Ovary (tissue), 9 donors: Measurements from ENCODE around the gene SLC6A6. TPM values are rescaled to one million over a fixed set of nuclear protein-coding genes. Genes with fewer than 3 reads are reported as not detected.

ENCODE experiments used
- DNase-seq, 5 donors: peaks; one replicate each; pipeline ENCODE4 v3.0.0-alpha.2; 2019 to 2020
- H3K27ac ChIP-seq, 2 donors: fragments of 200-600 bp; one replicate each; pipeline versions ENCODE4 v1.5.1 to v1.8.0; 2019 to 2022
- H3K27me3 ChIP-seq: fragments of 200-600 bp; one replicate; pipeline ENCODE4 v1.8.0; 2022
- H3K36me3 ChIP-seq: fragments of 200-600 bp; sonication (generic); one replicate; pipeline ENCODE4 v1.5.1; 2019
- H3K4me1 ChIP-seq: one replicate; pipeline ENCODE4 v1.8.1; 2013; ENCODE audit warnings: mild to moderate bottlenecking, moderate library complexity; ENCODE audit not compliant: insufficient read depth
- H3K4me3 ChIP-seq: fragments of 200-600 bp; sonication (generic); one replicate; pipeline ENCODE4 v1.5.1; 2017
- H3K9me3 ChIP-seq, 2 donors: fragments of 200-600 bp in 1 of 2; sonication (generic) in 1 of 2; one replicate each; pipeline versions ENCODE4 v1.5.1 to v1.8.1; 2013 to 2019; ENCODE audit warnings: mild to moderate bottlenecking in 1 of 2, moderate library complexity in 1 of 2
- EP300 ChIP-seq: sonication (generic); formaldehyde crosslinking; IDR thresholded peaks from one replicate; pipeline ENCODE4 v1.6.1; 2017; ENCODE audit warnings: antibody characterized with exemption
- POLR2A ChIP-seq: fragments of 450-650 bp; IDR thresholded peaks from one replicate; pipeline ENCODE4 v1.6.1; 2017; ENCODE audit warnings: antibody characterized with exemption, mild to moderate bottlenecking, moderate library complexity
- WGBS, 3 donors: extraction: QIAGEN DNeasy Blood & Tissue Kit in 1 of 3; methylation state at CpG; one replicate each; pipeline versions ENCODE4 v1.1.5 to v1.1.7; 2013 to 2017; 5-methylcytosine and 5-hydroxymethylcytosine counted together
- intact Hi-C, 4 donors: fragments of 100-400 bp; cut with DNase I; formaldehyde crosslinking; loops; one replicate each; pipeline versions ENCODE4 v1.11.0 to v1.15.1; 2022 to 2023
- polyA plus RNA-seq, 2 donors: library from polyadenylated mRNA; stranded (reverse); fragments of 200-250 nt in 1 of 2; fragments of 350-450 nt in 1 of 2; fragmentation: Illumina TruSeq in 1 of 2; extraction: RNeasy Lipid Tissue Mini Kit (QIAGEN cat#74804) in 1 of 2; gene quantifications; one replicate each; pipeline ENCODE4 v1.2.3, GENCODE V29; 2013 to 2014
- total RNA-seq, 7 donors: library from RNA; depleted of rRNA in 2 of 7; stranded (reverse); fragments of >200 nt in 2 of 7; fragmentation: NEBNext Ultra II Directional in 3 of 7; extraction: Animal tissue kit (Norgen Biotek cat#: 25700) in 3 of 7; gene quantifications; one replicate each; pipeline versions ENCODE4 v1.1.0 to v1.2.4, GENCODE V29; 2016 to 2023
- TF ChIP-seq, protein P1 (sequence below), 3 donors: fragments of 450-650 bp in 2 of 3; fragments of 200-600 bp in 1 of 3; IDR thresholded peaks; one replicate each; pipeline versions ENCODE4 v1.5.1 to v1.8.0; 2016 to 2022; ENCODE audit warnings: antibody characterized with exemption in 3 of 3, mild to moderate bottlenecking in 1 of 3
- donor health status: DM: no; HTN: no; CAD: no; lungs with moderate emphysema.
- donor health status: DM: no; HTN: no; CAD: no.
- donor health status: Bipolar disorder and iron deficiency.
- donor health status: DM: yes; HTN: yes; CAD: no.
- donor health status: DM: no; HTN: no; CAD: no.
- donor health status: DM: yes; HTN: yes; CAD: no.

SLC6A6 gene
- total and polyA plus RNA-seq, 9 donors: 32.5 to 141 (median 80.5) TPM

DNA sequence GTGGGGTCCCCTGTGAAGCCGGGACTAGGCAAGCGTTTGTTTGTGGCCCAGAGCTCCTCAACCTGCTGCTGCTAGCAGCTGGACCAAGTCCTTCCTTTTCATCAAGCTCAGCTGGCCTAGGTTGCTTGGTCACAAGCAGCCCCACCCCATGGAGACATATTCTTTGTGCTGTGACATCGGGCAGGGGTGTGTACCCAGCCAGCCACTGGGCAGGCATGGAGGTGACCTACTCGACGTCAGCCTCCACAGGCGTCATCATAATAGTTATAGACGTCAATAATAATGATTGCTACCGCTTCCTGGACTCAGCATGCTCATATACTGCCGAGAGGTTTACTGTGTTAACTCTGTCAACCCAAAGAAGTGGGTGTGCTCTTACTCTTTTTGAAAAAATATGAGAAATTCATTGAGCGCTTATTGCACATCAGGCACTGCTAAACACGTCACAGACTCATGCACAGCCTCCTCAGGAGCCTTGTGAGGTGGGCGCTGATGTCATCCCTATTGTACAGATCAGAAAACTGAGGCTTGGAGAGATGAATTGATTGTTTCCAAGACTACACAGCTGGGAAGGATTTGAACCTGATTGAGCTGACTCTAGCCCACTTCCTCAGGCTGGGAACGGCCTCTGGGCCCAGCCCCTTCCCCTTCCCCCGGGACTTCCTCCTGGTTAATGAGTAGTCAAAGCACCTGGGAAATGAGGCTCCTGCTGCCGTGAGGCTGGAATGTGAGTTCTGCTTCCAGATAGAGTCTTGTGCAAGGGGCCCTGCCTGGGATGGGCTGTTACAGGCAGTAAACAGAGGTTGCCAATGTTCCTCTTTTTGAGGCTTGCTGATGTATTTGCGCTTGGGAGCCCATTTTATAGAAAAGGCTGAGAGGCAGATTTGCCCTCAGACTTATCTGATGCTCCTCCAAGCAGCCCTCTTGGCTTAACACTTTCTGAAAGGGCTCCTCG is 16.2 kb downstream of the SLC6A6 start:
- H3K27ac ChIP-seq: no peak overlapping the region
- no peak for DNase-seq
- no peaks in the 10 kb centered on the region for H3K27me3 ChIP-seq
- TF ChIP-seq, protein P1, sequence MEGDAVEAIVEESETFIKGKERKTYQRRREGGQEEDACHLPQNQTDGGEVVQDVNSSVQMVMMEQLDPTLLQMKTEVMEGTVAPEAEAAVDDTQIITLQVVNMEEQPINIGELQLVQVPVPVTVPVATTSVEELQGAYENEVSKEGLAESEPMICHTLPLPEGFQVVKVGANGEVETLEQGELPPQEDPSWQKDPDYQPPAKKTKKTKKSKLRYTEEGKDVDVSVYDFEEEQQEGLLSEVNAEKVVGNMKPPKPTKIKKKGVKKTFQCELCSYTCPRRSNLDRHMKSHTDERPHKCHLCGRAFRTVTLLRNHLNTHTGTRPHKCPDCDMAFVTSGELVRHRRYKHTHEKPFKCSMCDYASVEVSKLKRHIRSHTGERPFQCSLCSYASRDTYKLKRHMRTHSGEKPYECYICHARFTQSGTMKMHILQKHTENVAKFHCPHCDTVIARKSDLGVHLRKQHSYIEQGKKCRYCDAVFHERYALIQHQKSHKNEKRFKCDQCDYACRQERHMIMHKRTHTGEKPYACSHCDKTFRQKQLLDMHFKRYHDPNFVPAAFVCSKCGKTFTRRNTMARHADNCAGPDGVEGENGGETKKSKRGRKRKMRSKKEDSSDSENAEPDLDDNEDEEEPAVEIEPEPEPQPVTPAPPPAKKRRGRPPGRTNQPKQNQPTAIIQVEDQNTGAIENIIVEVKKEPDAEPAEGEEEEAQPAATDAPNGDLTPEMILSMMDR (IDR thresholded peaks at IDR 0.05): no peak
- TF ChIP-seq EP300 (no peak), POLR2A (no peak)
- 83 to 89% (median 85%) methylated on average over 17 of the region's 17 CpGs for WGBS, 3 donors
- H3K36me3 ChIP-seq: no peaks in the 10 kb centered on the region
- no peak overlapping the region for H3K4me3 ChIP-seq
- H3K4me1 ChIP-seq: no peaks in the 10 kb centered on the region
- intact Hi-C loops: no loop called here
- H3K9me3 ChIP-seq: no peaks in the 10 kb centered on the region

DNA sequence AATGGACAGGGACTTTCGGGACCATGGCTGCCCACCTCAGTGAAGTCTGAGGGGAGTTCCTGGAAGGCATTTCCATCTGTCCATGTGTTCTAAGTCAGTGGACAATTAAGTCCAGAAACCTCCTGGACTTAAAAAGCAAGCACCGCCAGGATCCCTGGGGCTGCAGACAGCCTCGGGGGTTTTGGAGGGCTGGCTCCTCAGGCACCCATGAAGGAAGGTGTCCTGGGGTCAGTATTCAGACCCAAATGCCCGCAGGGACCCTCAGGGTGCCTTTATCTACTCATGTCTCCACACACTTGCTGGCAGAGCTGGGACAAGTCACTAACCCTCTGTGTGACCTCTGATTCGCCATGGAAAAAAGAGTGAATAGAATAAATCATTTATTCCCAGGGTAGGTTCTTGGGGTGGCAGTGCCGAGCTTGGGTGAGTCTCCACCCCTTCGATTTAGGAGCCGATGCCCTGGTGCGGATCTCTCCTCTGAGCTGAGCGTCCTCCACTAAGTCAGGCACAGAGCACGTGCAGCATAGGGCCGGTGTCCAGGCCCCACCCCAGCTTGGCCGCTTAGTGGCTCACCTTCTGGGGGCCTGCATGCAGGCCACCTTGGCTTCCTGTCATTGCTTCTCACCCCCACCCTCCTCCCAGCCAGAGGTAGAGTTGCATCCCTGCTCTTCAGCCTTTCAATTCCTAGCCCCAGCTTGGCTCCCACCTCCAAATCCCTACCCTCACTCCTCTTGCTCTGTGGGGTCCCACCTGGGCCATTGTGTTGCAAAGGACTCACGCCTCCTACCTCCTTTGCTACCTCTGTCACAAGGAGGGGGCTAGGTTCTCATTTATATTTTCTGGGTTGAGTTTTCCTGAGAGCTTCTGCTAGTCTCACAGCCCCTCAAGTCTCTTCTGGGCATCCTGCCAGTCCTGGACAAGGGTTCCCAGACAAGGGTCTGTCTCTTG is 19.9 kb downstream of the SLC6A6 start:
- no peaks in the 10 kb centered on the region for H3K27me3 ChIP-seq
- no peaks in the 10 kb centered on the region for H3K9me3 ChIP-seq
- H3K27ac ChIP-seq: no peak overlapping the region
- no peak overlapping the region for H3K4me3 ChIP-seq
- H3K4me1 ChIP-seq: peaks cover 4% of the 10 kb centered on the region
- intact Hi-C loops: loop anchor here in 1 of 4 donors (10.0 kb wide), 1 partner anchor 123 kb away; the partner anchor contains the start of gene GRIP2
- 88 to 93% (median 91%) methylated on average over 14 of the region's 14 CpGs for WGBS, 3 donors
- H3K36me3 ChIP-seq: no peaks in the 10 kb centered on the region
- no peak for DNase-seq
- TF ChIP-seq EP300 (no peak), POLR2A (no peak)
- TF ChIP-seq, protein P1 (IDR thresholded peaks at IDR 0.05): no peak

DNA sequence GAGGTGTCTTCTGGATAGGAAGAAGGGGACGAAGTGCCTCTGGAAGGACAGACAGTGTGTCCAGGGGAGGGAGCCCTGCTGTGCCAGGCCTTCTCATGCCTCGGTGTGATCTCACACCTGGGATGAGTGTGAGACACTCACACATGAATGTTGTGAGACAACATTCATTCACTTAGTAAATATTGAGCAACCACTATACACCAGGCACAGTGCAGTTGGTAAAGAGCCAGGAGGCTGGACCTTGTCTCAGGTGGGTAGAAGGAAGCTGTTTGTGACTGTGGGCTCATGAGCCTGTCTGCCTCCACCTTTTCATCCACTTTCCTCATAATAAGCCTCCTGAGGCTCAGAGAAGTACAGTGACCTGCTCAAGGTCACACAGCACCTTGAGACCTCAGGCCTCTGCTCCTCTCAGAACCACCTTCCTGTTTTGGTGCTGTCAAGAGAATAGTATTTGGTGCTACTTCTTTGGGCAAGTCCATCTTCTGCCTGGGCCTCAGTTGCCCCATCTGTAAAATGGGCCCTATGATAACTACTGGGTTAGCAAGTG is 20.9 kb downstream of the SLC6A6 start:
- H3K9me3 ChIP-seq: no peaks in the 10 kb centered on the region

More for the DNA sequence above, 20.9 kb downstream of the SLC6A6 start:
- no peak overlapping the region for H3K27ac ChIP-seq
- no peak for DNase-seq
- H3K36me3 ChIP-seq: no peaks in the 10 kb centered on the region
- TF ChIP-seq POLR2A: no peak
- TF ChIP-seq, protein P1 (IDR thresholded peaks at IDR 0.05): no peak
- no peak for TF ChIP-seq EP300
- WGBS, 3 donors: 61 to 85% (median 80%) methylated on average over 2 of the region's 2 CpGs
- peaks cover 6% of the 10 kb centered on the region for H3K4me1 ChIP-seq
- no peak overlapping the region for H3K4me3 ChIP-seq
- H3K27me3 ChIP-seq: no peaks in the 10 kb centered on the region
- intact Hi-C loops: loop anchor here in 1 of 4 donors (10.0 kb wide), 1 partner anchor 122 kb away; the partner anchor contains the start of gene GRIP2
